Measurements from ENCODE around the gene MAMDC4. TPM values are rescaled to one million over a fixed set of nuclear protein-coding genes. Genes with fewer than 3 reads are reported as not detected.

The MAMDC4 gene
- total RNA-seq, 1 experiment from 2014 or later: 17.3 TPM

- no TSS peak for BruUV-seq (replicated peaks)
- Histone ChIP-seq H3K4me3 (replicated peaks in 1 of 2; ENCODE audit: low read depth in 1 of 2, low read length in 2 of 2) (no peak overlapping the region), H3K4me2 (ENCODE audit: low read length) (no peak overlapping the region), H3K36me3 (ENCODE audit: control insufficient read depth in 1 of 2, insufficient read depth in 2 of 2, low read length in 2 of 2) (peaks cover 0 to 11% of the 10 kb centered on the region in 2 experiments; a peak in 1 of 4 replicates), H3K9ac (ENCODE audit: low read length) (no peak overlapping the region), H3K79me2 (ENCODE audit: insufficient read depth, low read length) (peaks cover 3% of the 10 kb centered on the region; the same call in 1 of the 2 replicates), H3K9me2 (ENCODE audit: insufficient read depth) (no peaks in the 10 kb centered on the region), H2AFZ (ENCODE audit: low read depth, low read length, poor library complexity, severe bottlenecking) (no peak overlapping the region), H3K4me1 (ENCODE audit: control insufficient read depth in 1 of 2, insufficient read depth in 2 of 2, low read length in 2 of 2) (peaks cover 4 to 16% of the 10 kb centered on the region in 2 experiments; a peak in 2 of 4 replicates), H4K20me1 (ENCODE audit: insufficient read depth) (no peaks in the 10 kb centered on the region), H3K27me3 (ENCODE audit: insufficient read depth, low read length) (no peaks in the 10 kb centered on the region), H3K27ac (ENCODE audit: low read depth, low read length) (no peak overlapping the region), H3K9me3 (ENCODE audit: control insufficient read depth in 1 of 2, insufficient read depth in 1 of 2, low read depth in 1 of 2, low read length in 2 of 2) (no peaks in the 10 kb centered on the region)
- TF ChIP-seq CEBPB (IDR thresholded peaks at IDR 0.05; ENCODE audit: low read depth): no peak
- TF ChIP-seq EZH2phosphoT487 (IDR thresholded peaks at IDR 0.05; ENCODE audit: borderline replicate concordance): no peak
- no peak for TF ChIP-seq ZBTB33 (IDR thresholded peaks at IDR 0.05; ENCODE audit: extremely low read depth, insufficient replicate concordance, low read length)
- TF ChIP-seq POLR2AphosphoS5 (IDR thresholded peaks at IDR 0.05; ENCODE audit: low read depth, low read length): no peak
- TF ChIP-seq, protein P1, sequence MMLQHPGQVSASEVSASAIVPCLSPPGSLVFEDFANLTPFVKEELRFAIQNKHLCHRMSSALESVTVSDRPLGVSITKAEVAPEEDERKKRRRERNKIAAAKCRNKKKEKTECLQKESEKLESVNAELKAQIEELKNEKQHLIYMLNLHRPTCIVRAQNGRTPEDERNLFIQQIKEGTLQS (IDR thresholded peaks at IDR 0.05): no peak
- no peak for TF ChIP-seq EGR1 (IDR thresholded peaks at IDR 0.05; ENCODE audit: low read depth)
- no peak for TF ChIP-seq YY1 (IDR thresholded peaks at IDR 0.05; ENCODE audit: extremely low read depth, insufficient replicate concordance, low read depth, low read length)
- no peak for TF ChIP-seq JUND (IDR thresholded peaks at IDR 0.05)
- TF ChIP-seq CBX3 (IDR thresholded peaks at IDR 0.05; ENCODE audit: low read depth): no peak
- TF ChIP-seq EZH2 (IDR thresholded peaks at IDR 0.05): no peak
- TF ChIP-seq FOSL1 (IDR thresholded peaks at IDR 0.05; ENCODE audit: low read depth): no peak
- TF ChIP-seq MAX (IDR thresholded peaks at IDR 0.05): no peak
- ChIA-PET POLR2A (no interaction called here), CTCF (no interaction called here), RAD21 (ENCODE audit: low non-redundant PET in 1 of 2, low total read pairs in 2 of 2, uncharacterized antibody in 2 of 2, unreplicated experiment in 2 of 2) (no interaction called here)
- ATAC-seq (no peak), DNase-seq (ENCODE audit: low read depth, low spot score) (no peak)
- intact Hi-C loops (cut with micrococcal nuclease): no loop called here
These were observed 2.8 kb downstream of the MAMDC4 start for GRCh38 chr9:136854842-136855460.
